Activated CD8-positive, alpha-beta memory T cell treated with anti-CD3 and anti-CD28 coated beads for 24 hours (primary cell): Measurements from ENCODE around the gene TTN.

Experiments
- DNase-seq: peaks from one replicate; pipeline ENCODE4 v3.0.0-alpha.2; 2020

Gene TTN

DNA sequence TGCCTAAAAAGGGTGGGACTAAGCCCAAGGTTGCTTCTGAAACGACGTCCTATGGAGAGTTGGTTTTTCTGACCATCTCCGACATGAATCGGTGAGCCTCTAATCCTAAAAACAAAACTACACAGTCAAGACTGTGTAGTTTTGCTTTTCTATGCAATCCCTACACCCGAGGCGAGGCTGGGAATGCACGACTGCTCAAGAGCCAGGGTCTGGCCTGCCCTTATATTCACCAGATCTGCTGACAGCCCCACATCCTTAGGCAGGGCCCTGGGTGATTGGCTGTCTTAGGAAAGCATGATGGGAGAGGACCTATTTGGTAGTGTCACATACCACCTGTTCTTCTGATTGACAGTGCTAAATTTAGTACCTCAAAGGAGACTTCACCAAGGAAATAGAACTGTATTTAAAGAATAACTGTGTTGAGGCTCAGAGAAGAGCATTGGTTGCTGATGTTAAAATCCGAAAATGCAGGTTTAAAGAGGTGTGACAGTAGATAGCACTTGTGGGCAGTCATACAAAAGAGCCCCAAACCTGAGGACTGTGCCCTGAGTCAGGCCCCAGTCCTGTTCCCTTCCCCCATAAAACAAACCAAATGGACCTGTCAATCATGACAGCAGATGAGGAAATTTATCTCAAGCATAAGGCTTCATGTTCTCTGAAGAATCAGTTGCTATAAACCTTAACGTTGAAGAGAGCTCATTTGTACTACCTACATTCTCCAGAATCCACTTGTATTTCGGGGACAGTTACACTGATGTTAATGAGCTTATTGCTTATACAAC is at the start of gene TTN:
Gene TTN (minus strand): TSS at position 197 of the 782 bp plus-strand sequence. CDS start 2,781 bp downstream, outside the sequence.
- no peak for DNase-seq

GRCh38 chr2:178855151-178855550 is 47.9 kb upstream of the TTN start:
- DNase-seq: no peak

GRCh38 chr2:178848335-178848734 is 41.1 kb upstream of the TTN start:
- no peak for DNase-seq

DNA sequence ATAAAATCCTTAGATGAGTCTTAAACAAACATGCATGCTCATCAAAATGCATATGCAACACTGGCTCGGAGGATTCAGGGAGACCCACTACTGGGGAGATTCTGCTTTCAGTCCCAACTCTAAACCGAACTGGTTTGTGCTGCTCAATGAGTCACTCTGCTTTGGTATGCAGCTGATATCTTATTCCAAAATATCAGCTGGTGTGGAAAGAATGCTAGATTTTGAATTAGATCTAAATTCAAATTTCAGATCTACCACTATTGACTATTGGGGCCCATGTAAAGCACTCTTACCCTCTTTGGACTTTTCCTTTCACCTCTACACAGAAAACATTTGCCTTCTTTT is 39.2 kb upstream of the TTN start:
- no peak for DNase-seq

- no peak for DNase-seq
Measured at GRCh38 chr2:178845566-178846457, 38.6 kb upstream of the TTN start.

GRCh38 chr2:178844701-178845100 is 37.5 kb upstream of the TTN start:
- no peak for DNase-seq

DNA sequence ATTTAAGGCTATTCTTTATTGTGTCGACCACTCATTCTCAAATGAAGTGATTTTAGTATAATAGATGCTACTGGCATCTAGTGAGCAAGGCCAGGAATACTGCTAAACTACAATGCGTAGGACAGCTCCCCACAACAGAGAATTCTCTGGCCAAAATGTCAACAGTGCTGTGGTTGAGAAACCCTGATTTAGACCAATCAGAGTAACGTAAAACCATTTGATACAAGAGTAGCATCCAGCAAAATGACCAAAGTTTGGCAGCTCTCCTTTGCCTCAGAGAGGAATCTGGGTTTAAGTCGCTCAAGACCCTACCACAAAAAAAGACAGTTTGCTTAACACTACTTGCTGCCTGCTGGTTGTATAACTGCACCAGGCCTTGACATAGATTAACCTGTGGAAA is 37.0 kb upstream of the TTN start:
- no peak for DNase-seq

DNA sequence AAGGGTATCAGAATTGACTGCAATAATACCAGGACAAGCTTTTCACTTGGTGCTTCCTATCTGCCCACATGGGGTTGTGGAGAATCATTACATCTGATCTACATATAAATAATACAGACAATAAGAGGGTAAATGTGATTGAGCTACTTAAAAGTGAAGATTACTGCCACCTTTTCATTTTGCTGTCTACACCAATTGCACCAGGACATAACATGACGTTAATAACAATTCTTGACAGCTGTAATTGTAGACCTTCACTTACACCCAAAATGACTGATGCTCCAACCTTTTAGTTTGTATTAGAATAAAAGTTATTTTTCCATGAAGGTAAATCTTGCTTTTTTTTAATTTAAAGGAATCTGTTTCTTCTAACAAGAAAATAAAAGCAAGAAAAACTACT is 36.5 kb upstream of the TTN start:
- no peak for DNase-seq

- DNase-seq: no peak
Measured at GRCh38 chr2:178836807-178837206, 29.6 kb upstream of the TTN start.

- no peak for DNase-seq
Measured at GRCh38 chr2:178834086-178834485, 26.9 kb upstream of the TTN start.

DNA sequence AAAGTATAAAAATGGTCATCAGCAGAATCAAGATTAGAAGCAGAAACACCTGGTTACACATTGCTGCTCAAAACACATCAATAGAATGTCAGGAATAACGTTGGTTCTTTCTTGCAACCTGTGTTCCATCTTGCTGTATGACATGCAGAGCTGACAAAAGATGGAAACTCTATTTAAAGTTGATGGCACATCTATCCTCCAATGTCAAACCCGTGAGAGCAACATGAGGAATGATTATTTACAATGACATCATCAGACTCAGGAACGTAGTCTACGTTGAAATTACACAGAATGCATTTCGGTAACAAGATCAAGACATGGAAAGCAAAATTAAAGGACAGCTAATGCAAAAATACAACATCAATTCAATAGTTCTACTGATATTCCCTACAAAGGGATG is 26.2 kb upstream of the TTN start:
- no peak for DNase-seq

GRCh38 chr2:178830451-178830850 is 23.2 kb upstream of the TTN start:
- DNase-seq: no peak

DNA sequence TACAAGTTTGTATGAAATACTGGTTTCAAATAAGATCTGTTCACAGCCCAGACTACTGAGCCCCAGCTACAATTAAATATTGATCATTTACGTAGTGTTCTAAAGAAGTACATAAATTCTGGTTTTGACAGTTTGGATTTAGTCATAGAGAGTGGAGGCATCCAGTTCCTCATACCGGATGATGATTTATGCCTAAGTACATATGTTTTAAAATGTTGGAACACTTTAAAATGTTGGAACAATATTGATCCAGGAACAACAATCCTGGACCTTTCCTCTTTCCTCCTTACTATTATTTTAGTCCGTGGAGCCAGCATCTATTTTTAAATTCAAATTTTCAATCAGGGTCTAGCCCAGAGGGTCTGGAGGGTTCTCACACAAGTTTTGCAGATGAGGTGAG is 22.8 kb upstream of the TTN start:
- no peak for DNase-seq

DNA sequence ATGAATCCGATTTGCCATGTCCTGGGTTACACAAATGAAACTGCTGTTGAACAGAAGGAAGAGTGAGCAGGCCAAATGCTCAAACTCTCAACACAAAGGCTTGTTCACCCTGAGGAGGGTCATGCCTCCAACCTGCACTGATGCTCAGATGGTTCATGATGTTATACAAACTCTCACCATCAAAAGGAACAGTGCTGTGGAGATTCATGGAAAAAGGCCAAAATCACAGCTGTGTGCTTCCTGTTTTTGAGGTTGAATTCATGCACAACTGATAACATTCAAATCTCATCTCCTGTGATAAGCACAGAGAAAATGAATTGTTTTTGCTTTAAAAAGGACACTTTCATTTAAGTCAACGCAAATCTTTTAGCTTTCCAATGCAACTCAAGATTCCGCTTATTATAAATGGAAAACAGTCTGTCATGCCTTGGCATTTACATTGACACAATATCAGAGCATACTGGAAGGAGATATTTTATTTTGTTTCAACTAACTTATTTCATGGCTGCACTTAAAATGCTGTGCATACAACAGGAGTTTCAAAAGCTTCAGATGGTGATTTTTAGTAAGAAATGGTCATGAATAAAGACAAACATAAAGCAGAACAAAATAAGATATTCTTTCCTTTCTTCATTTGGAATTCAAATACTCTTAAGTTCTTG is 22.2 kb upstream of the TTN start:
- DNase-seq: no peak

DNA sequence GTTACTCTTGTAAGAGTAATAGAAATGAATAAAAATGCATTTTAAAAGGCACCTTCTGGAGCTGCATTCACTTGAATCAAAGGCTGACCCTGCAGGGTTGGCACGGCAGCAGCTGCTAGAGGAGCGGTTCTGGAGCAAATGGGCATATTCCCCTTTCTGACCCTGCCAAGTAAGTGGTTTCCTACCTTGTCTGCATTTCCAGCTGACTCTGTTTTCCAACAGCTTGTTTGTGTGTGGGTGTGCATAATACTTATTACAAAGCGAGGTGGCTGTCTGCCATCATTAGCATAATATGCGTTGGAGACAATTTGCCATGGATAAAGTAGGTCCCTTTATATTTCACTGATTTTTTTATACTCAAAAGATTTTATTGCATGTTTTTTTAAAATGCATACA is 21.3 kb upstream of the TTN start:
- no peak for DNase-seq

DNA sequence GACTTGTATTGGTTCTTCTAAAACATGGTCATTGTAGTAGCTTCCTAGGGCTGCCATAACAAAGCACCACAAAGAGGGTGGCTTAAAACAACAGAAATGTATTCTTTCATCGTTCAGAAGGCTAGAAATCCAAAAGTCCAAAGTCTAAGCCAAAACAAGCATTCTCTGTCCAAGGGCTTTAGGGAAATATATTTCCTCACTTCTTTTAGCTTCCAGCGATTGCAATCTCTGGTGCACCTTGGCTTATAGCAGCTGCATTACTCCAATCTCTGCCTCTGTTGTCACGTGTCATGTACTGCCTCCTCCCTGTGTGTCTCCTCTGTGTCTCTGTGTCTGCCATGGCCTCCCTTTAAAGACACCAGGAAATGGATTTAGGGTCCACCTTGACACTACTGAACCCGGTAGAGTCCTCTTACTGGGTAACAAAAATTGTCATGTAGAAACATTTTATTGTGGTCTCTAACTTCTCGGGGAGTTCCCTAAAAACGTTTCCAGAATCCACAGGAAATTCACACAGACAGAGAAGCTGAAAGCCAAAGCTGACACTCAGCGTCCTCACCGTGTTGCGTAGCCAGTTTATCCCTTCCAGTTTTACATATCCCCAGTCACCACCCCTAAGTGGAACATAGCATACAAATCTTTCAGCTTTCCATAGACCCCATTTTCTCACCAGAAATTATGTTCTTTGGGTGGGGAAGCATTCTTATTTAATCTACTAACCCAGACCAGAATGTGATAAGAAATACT is 20.7 kb upstream of the TTN start:
- DNase-seq: no peak

DNA sequence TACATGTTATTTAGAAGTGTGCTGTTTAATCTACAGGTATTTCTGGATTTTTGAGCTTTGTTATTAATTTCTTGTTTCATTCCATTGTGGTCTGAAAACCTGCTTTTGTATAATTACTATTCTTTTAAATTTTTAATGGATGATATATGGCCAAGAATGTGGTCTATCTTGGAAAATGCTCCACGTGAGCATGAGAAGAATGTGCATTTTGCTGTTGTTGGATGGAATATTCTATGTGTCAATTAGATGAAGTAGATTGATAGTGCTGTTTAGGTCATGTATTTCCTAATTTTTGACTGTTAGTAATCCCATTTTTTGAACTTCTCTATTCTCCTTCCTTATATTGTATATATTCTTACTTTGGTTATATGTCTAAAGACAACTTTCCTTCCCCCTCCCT is 19.9 kb upstream of the TTN start:
- no peak for DNase-seq

DNA sequence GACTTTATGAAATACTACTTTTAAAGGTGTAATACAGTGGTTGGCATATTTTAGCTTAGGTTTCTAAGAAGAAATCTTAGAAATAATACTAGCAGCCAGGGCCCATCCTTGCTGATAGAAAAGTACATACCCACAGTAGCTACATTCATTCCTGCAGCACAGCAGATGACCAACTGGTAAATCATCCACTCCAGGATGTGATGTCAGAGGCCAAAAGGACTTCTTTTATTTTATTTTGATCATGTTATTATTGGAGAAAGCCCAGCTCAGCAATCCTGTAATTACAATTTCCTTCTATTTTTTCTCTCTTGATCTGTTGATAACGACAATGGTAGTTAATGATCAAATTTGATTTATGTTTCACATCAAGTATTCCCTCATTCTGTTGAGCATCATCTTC is 18.0 kb upstream of the TTN start:
- DNase-seq: no peak

DNA sequence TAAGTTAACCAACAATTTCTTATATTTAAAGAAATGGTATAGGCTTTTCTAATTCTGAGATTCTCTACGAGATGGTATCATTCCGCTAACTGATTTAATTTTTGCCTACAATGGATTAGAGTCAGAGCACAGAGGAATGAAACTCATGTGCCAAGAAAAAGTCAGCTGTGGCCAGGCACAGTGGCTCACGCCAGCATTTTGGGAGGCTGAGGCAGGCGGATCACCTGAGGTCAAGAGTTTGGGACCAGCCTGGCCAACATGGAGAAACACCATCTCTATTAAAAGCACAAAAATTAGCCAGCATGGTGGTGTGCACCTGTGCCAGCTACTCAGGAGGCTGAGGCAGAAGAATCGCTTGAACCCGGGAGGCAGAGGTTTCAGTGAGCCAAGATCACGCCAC is 17.0 kb upstream of the TTN start:
- DNase-seq: no peak

GRCh38 chr2:178819992-178820391 is 12.8 kb upstream of the TTN start:
- DNase-seq: no peak

GRCh38 chr2:178819147-178819875 is 12.1 kb upstream of the TTN start:
- DNase-seq: no peak

GRCh38 chr2:178811901-178812300 is 4.7 kb upstream of the TTN start:
- DNase-seq: no peak
